Mesenteric fat pad (tissue), 1 donor: ENCODE data around the gene COMT. TPM values are rescaled to one million over a fixed set of nuclear protein-coding genes. Genes with fewer than 3 reads are reported as not detected.
"Not testable (repeated sequence)": the region's sequence is repeated elsewhere in the genome, so short reads cannot be mapped to it uniquely, and the experiment has no call there.

Experiments used
- DNase-seq: peaks from one replicate; pipeline ENCODE4 v3.0.0-alpha.2; 2020; ENCODE audit warnings: low spot score
- total RNA-seq: library from RNA; stranded (reverse); fragmentation: NEBNext Ultra II Directional; extraction: Animal tissue kit (Norgen Biotek cat#: 25700); gene quantifications from one replicate; pipeline ENCODE4 v1.2.1, GENCODE V29; 2021
- donor health status: DM: yes; HTN: yes; CAD: no.

COMT gene
- total RNA-seq, 1 donor from 2014 or later: 144 TPM

DNA sequence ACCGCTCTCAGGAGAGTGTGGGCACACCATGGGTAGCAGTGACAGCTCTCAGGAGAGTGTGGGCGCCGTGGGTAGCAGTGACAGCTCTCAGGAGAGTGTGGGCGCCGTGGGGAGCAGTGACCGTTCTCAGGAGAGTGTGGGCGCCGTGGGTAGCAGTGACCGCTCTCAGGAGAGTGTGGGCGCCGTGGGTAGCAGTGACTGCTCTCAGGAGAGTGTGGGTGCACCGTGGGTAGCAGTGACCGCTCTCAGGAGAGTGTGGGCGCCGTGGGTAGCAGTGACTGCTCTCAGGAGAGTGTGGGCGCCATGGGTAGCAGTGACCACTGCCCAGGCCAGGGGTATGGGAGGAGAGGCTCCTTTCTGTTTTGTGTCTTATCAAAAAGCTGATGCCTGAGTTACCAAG lies 33.7 kb upstream of the COMT start:
- DNase-seq: not testable (repeated sequence)

DNA sequence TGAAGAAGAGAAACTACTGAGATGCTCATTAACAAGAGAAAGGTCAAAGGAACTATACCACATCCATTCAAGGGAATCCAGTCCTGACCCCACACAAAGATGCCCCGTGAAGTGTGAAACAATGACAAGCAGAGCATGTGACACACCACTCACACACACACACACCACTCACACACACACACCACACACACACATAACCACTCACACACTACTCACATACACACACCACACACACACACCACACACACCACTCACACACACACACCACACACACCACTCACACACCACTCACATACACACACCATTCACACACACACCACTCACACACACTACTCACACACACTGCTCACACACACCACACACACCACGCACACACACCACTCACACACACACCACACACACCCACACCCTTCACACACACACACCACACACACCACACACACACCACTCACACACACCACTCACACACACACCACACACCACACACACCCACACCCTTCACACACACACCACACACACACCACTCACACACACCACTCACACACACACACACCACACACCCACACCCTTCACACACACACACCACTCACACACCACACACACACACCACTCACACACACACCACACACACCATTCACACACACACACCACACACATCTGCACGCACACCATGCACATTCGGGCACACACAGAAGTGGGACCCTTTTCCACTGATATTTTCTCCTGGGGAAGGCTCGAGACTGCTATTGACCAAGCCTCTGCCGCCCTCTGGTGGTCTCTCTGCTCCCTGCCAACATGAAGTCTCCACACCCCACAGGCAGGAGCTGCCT lies 32.0 kb upstream of the COMT start:
- DNase-seq: no peak

DNA sequence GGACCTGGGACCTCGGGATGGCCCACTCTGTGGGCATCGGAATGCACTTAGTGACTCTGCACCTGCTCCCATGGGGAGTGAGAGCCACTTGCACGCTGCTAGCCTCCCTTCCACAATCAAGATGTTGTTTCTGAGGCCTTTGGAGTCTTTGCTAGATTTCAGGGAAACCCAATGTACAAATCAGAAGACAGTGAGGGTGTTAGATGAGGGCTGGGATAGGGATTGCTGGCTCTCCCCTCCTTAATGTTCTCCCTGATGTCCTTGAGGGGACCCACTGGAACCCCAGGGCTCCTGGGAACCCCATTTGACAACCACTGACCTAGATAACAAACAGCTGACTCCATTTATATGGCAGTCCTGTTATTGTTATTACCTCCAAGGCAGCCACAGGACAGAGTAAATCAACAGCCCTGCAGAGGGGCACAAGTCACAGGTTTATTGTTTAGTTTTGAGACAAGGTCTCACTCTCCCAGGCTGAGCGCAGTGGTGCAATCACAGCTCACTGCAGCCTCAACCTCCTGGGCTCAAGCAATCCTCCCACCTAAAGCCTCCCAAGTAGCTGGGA lies 31.3 kb upstream of the COMT start:
- DNase-seq: no peak

DNA sequence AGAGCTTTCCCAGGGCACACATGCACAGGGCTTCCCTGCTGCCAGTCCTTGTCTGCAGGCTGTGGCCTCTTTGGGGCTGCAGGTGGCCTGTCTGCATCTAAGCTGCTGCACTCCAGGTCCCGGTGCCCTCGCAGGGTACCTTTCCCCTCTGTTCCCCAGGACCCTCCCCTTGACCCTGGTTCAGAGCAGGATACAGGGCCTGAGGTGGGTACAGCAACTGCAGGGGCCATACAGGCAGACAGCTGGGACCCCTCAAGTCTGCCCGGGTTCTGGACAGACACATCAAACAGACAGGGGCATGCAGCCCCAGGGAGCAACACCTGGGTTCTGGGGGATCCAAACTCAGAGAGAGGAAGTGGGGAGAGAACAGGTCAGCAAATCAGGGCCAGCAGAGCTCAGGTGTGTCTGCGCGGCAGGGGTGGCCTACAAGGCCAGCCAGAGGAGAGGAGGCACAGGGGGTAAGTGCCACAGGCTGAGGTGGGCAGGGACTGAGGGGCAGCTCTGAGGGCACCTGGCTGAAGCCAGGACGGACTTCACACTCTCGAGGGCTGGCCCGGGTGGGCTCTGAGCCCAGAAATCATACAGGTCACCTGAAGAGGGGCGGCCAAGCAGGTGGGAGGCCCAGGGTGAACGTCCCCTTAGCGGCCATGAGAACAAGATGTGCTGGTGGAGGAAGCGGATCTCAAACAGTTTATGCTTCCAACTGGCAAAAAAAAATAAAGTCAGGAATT lies 29.9 kb upstream of the COMT start:
- no peak for DNase-seq

DNA sequence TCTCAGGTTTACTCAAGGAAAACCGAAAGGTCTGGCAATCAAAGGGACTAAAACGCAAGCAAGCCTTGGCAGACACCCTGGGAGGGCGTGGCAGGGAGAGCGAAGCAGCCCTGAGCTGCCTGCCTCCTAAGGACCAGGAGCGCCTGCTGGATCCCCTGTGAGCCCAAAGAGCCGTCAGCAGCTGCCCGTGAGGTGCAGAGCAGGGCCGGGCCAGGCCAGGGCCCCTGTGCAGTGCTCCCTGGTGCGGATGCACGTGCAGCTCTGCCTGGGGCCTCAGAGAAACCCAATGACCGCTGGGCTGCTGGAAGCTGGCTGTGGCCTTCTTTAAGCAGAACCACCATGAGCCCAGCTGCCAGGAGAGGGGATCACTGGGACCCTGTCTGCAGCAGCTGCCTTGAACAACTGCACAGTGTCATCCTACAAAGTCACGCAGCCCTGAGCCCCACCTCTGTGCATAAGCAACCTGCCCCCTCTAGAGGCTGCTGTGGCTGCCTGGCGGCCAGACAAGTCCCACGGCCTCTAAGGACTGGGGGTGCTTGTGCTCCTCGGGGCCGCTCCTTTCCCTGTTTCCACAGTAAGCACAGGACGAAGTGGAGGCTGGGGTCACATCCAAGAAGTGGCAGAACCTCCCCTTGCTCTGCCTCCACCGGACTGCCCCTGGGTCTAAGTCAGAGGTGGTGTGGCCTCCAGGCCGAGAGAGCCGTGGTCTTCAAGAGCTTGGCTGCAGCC lies 29.1 kb upstream of the COMT start:
- DNase-seq: no peak

DNA sequence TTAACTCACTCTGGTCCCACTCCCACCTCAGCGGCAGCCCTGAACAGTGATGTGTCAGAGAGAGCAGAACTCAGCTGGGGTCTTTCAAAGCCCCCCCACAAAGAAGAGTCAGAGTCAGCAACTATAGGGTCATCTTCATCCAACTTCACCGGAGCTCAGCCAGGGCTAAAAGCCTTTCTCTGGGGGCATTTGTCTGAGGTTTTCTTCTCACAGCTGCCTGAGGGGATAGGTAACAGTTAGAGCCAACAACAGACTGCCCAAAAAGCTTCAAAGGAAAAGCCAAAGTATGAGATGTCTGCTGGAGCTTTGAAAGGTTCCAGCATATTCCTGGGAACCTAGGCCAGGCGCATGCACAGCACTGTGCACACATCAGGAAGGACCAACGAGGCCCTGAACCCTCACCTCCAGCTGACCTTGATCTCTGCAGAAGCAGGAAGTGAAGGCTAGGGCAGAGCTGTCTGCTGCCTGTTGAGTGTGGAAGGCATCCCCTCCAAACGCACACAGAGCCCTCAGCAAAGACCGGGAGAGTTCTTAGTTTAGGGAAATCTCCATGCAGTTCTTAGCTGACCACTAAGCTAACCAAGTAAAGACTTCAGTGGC lies 28.1 kb upstream of the COMT start:
- DNase-seq: no peak

DNA sequence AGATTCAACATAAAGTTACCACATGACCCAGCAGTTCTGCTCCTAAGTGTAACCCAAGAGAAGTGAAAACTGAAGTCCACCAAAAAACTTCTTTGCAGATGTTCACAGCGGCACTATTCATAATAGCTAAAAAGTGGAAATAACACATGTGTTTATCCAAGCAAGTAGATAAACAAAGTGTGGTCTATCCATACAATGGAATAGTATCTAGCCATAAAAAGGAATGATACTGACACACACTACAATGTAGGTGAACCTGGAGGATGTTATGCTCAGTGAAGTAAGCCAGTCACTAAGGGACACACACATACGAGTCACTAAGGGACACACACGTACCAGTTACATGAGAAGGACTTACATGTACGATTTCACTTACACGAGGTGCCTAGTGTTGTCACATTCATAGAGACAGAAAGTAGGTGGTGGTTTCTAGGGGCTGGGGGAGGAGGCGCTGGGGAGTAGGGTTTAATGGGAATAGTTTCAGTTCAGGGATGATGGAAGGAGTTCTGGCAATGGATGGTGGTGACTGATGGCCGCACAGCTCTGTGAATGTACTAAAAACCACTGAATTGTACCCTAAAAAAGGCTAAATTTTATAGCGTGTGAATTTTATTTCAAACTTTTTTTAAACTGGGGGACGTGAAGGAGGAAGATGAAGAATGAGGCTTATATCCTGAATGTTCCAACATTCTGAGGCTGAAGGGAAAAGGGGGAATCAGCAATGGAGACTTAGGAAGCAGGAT lies 27.2 kb upstream of the COMT start:
- no peak for DNase-seq

DNA sequence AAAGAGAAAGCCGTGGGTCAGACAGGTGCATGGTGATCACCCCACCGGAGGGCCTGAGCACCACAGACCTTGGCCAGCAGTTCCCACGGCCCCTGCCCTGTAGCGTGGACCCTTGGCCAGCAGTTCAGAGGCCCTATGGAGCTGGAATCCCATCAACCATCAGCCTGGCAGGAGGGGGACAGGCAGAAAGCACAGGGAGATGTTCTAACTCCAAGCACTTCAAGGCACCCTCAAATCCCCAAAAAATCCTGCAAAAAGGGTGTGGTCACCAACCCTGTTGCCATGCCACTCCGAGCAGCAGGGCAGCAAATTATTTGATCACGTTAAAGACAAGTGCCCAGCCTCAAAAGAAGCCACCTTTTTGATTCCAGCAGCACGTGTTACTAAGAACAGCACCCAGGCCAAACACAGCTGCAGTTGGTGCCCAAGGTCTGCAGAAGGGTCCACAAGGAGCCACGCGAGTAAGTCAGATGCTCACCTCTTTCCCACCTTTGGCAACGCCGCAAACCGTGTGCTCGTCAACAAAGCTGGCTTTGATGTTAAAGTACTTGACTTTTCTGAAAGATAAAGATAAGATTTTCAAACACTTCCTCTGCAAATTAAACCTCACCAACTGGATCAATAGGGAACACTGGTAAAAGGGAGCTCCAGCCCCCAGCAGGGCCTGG lies 26.2 kb upstream of the COMT start:
- DNase-seq: no peak

DNA sequence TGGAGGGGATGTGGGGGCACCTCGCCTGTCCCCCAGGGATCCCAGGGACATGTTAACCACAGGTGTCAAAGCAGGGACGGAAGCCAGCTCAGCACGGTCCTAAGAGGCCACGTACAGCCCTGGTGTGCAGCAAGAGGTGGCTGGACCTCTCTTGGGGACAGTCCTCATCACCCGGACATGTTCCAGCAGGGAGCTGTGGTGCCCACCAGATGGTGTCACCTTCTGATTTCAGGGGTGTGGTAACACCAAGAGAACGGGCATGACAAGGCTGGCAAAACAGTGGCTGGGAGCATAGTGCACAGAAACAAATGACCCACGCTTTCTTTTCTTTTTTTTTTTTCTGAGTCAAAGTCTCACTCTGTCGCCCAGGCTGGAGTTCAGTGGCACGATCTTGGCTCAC lies 25.6 kb upstream of the COMT start:
- DNase-seq: no peak

DNA sequence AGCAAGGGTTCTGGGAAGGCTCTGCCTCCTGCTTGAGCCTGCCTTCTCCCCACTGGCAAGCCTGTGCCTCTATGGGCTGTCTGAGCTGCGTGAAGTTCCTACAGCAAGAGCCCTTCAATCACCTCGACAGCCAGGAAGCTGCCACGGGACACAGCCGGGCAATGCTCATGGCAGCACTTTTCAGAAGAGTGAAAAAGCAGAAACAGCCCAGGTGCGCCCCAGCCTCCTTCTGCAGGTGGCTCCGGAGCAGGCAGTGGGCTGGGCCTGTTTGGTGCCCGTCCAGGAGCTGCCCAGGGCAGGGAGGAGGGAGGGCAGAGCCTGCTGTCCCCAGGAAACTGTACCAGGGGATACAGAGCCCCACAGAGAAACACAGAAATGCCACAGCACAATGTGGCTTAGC lies 24.6 kb upstream of the COMT start:
- DNase-seq: no peak

DNA sequence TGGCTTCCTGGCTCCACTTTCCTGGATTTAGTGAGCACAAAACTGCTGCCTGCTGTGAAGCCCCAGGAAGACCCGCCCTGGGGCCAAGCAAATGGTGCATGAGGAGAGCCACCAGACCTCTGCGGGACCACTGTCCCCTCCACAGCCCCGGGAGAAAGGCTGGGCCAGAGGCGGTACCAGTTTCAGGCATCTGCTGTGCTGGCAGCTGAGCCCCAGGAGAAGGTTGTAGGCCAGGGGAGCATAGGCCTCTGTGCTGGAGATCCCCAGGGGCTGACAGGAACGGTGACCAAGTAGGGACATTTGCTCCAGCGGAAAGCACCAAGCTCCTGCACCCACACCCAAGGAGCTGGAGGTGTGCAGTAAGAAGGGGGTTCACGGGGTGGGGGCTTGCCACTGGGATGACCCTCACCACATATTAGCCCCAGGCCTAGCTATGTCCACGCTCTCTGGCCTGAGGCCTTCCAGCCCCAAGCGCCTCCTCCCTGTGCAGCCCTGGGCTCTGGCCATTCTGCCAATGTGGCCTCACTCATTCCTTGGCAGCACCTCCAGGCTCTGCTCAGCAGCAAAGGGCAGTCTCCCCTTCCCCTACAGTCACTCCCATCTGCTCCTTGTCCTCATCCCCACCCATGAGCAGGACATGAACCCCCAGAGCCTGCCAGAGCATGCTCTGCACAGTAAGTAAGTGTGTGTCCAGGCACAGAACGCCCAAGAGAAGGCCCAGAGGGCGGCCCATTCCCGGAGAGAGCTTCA lies 24.0 kb upstream of the COMT start:
- DNase-seq: no peak

DNA sequence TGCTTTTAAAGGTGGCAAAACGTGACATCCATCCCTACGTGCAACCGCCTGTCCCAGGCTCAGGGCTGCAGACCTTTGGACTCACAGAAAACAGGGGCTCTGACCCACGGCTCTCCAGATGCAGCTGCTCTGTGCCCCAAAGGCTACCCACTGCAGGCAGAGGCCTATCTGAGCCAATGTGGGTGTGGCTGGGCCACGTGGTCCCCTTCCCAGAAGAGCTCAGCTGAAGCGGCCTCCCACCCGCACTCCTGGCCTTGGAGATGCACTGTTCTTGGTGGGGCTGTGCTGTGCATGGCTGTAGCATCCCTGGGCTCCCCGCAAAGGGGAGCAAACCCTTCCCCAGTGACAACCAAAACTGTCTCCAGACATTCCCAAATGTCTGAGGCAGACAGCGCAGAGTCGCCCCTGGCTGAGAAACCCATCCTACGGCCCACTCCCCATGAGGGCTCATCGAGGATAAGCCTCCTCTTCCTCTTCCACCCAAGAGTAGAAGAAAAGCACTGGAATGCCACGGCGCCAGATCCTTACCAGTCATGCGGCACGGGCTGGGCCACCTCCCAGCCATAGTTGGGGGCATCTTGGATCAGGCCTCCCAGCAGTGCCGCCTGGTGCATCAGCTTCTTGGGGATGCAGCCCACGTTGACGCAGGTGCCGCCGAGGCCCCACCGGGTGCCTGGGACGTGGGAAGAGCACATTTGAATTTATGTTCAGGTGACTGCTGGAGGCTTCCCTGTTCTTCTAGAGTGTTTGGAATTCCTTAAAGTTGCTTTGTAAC lies 23.1 kb upstream of the COMT start:
- no peak for DNase-seq

DNA sequence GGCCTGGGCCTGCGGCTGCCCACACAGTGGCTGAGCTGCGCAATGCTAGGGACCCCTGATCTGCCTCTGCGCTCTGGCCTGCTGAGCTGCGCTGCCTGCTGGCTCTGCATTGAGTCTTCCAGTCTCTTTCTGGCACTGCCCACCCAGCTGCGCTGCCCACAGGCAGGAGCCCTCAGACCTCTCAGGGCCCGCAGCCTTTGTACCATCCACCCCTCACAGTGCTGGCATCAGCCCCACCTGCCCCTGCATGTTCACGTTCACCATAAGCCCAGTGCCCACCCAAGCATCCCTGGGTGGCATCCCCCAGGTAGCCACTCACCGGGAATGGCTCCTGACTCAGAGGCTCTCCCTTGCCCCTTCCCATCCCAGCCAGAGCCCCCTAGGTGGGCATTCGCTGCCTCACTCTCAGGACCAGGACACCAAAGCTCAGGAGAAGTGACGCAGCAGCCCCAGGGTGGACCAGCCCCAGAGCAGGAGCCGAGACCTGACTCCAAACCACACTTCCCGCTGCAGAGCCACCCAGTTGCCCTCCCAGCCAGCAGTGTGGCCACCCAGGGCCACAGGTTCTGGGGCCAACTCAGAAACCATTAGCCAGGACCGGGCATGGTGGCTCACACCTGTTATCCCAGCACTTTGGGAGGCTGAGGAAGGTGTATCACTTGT lies 21.7 kb upstream of the COMT start:
- DNase-seq: no peak

DNA sequence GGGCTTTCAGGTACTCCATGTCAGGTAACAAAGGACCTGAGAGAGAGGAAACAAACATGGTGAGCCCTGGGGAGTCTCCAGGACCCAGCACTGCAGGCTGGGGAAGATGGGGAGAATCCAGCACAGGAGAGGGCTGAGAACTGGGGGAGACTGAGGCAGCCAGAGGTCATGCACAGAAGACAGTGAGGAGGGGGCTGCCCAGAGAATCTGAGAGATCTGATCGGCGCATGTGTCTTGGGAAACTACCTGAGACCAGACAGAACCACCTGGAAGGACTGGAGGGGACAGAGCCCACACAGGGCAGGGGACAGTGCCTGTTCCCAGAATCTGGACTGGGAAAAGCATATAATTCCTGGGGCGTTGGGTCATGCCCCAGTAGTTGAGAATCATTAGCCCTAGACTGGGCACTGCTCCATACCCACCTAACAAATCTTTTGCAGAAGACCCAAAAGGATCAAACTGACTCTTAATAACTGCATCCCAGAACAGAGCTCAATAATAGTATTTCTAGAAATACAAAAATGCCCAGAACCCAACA lies 20.0 kb upstream of the COMT start:
- no peak for DNase-seq

DNA sequence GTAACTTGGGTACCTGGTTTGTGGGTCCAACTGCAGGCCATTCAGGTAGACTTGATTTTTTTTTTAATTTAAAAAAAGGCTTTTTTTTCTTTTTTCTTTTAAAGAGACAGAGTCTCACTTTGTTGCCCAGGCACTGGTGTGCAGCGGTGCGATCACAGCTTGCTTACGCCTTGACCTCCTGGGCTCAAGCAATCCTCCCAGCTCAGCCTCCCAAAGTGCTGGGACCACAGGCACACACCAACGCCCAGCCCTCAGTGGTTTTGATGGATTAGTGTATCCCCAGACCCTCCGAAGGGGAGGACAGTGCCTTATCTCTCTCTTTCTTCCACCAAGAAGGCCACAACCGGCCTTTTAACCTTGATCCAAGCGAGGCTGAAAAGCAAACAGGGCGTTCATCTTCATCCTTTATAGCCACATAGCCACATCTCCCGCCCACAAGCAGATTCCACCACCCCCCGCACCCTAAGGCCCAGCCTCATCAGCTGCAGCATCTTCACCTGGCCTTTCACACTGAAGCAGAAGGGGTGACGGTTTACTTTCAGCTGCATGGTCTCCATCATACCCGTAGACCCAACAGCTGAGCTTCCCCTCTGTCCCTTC lies 17.6 kb upstream of the COMT start:
- no peak for DNase-seq

DNA sequence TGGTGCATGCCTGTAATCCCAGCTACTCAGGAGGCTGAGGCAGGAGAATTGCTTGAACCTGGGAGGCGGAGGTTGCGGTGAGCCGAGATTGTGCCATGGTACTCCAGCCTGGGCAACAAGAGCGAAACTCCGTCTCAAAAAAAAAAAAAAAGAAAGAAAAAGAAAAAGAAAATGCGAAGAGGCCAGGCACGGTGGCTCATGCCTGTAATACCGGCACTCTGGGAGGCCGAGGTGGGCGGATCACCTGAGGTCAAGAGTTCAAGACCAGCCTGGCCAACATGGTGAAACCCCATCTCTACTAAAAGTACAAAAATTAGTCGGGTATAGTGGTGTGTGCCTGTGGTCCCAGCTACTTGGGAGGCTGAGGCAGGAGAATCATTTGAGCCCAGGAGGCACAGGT lies 15.5 kb upstream of the COMT start:
- DNase-seq: not testable (repeated sequence)

DNA sequence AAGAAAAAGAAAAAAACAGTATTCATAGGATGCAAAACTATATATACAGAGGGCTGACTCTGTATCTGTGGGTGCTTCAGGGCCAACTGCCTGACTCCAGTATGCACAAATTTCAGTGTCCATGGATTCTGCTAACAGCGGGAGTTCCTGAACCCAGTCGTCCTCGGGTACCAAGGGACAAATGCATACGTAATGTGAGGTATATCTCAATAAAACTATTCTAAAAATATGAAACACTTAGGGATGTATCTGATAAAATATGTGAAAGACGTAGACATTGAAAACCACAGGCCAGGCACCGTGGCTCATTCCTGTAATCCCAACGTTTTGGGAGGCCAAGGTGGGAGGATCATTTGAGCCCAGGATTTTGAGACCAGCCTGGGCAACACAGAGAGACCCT lies 13.9 kb upstream of the COMT start:
- DNase-seq: no peak
